SK-N-SH treated with all-trans-retinoic acid at 6 μM for 48 hours (cell line): ENCODE data around the gene MUC2.

Experiments
- ATAC-seq: fragments of 200-7000 bp; cut with Tn5 transposase; 3 replicates; pipeline ENCODE4 v1.9.1; 2020; ENCODE audit warnings: mild to moderate bottlenecking, moderate library complexity
- ARNTL ChIP-seq: fragments of 450-650 bp; formaldehyde crosslinking; IDR thresholded peaks from 2 replicates; pipeline ENCODE4 v1.5.0; 2020; ENCODE audit warnings: low read depth, mild to moderate bottlenecking, moderate library complexity, borderline replicate concordance
- BACH2 ChIP-seq: fragments of 250-450 bp; sonication (Bioruptor Pico); IDR thresholded peaks from 2 replicates; pipeline ENCODE4 v1.9.0; 2021; ENCODE audit warnings: mild to moderate bottlenecking, borderline replicate concordance
- CSDC2 ChIP-seq: fragments of 250-450 bp; sonication (Bioruptor Pico); IDR thresholded peaks from 2 replicates; pipeline ENCODE4 v1.5.0; 2020; ENCODE audit warnings: mild to moderate bottlenecking, moderate library complexity
- ESRRG ChIP-seq: fragments of 250-450 bp; sonication (Bioruptor Pico); IDR thresholded peaks from 2 replicates; pipeline ENCODE4 v1.6.1; 2021; ENCODE audit warnings: mild to moderate bottlenecking
- GLIS3 ChIP-seq: fragments of 250-450 bp; sonication (Bioruptor Pico); IDR thresholded peaks from 2 replicates; pipeline ENCODE4 v1.5.0; 2020; ENCODE audit warnings: mild to moderate bottlenecking, moderate library complexity
- OSR1 ChIP-seq: fragments of 250-450 bp; sonication (Bioruptor Pico); IDR thresholded peaks from 2 replicates; pipeline ENCODE4 v1.8.0; 2022; ENCODE audit warnings: moderate library complexity, mild to moderate bottlenecking, inconsistent platforms
- RARB ChIP-seq: fragments of 250-450 bp; sonication (Bioruptor Pico); IDR thresholded peaks from 2 replicates; pipeline ENCODE4 v1.8.0; 2021; ENCODE audit warnings: mild to moderate bottlenecking, moderate library complexity
- SNAI2 ChIP-seq: fragments of 250-450 bp; sonication (Bioruptor Pico); IDR thresholded peaks from 2 replicates; pipeline ENCODE4 v1.5.0; 2020; ENCODE audit warnings: mild to moderate bottlenecking, moderate library complexity
- TCF4 ChIP-seq: fragments of 250-450 bp; sonication (Bioruptor Pico); IDR thresholded peaks from 2 replicates; pipeline ENCODE4 v1.8.0; 2021; ENCODE audit warnings: mild to moderate bottlenecking, moderate library complexity, borderline replicate concordance
- TOX ChIP-seq: fragments of 250-450 bp; sonication (Bioruptor Pico); IDR thresholded peaks from 2 replicates; pipeline ENCODE4 v1.8.0; 2021; ENCODE audit warnings: mild to moderate bottlenecking, moderate library complexity, borderline replicate concordance
- ZFP30 ChIP-seq: fragments of 450-650 bp; formaldehyde crosslinking; IDR thresholded peaks from 2 replicates; pipeline ENCODE4 v1.5.0; 2022; ENCODE audit warnings: mild to moderate bottlenecking, moderate library complexity
- ZNF565 ChIP-seq: fragments of 450-650 bp; formaldehyde crosslinking; conservative IDR thresholded peaks from 2 replicates; pipeline ENCODE4 v1.5.0; 2020; ENCODE audit warnings: low read depth, mild to moderate bottlenecking, moderate library complexity
- ZNF70 ChIP-seq: fragments of 450-650 bp; formaldehyde crosslinking; IDR thresholded peaks from 2 replicates; pipeline ENCODE4 v1.5.0; 2020; ENCODE audit warnings: mild to moderate bottlenecking, moderate library complexity
- ZNF8 ChIP-seq: fragments of 450-650 bp; formaldehyde crosslinking; IDR thresholded peaks from 2 replicates; pipeline ENCODE4 v1.5.0; 2020; ENCODE audit warnings: mild to moderate bottlenecking, moderate library complexity
- TF ChIP-seq, protein P1 (sequence below): fragments of 250-450 bp; sonication (Bioruptor Pico); IDR thresholded peaks from 2 replicates; pipeline ENCODE4 v1.5.1; 2020; ENCODE audit warnings: low read depth, mild to moderate bottlenecking, moderate library complexity
- TF ChIP-seq, protein P2 (sequence below): fragments of 250-450 bp; sonication (Bioruptor Pico); IDR thresholded peaks from 2 replicates; pipeline ENCODE4 v1.5.1; 2021; ENCODE audit warnings: mild to moderate bottlenecking, moderate library complexity
- TF ChIP-seq, protein P3 (sequence below): fragments of 250-450 bp; sonication (Bioruptor Pico); IDR thresholded peaks from 2 replicates; pipeline ENCODE4 v1.5.0; 2020; ENCODE audit warnings: mild to moderate bottlenecking, moderate library complexity
- TF ChIP-seq, protein P4 (sequence below): fragments of 250-450 bp; sonication (Bioruptor Pico); IDR thresholded peaks from 2 replicates; pipeline ENCODE4 v1.8.0; 2020; ENCODE audit warnings: mild to moderate bottlenecking, moderate library complexity, borderline replicate concordance
- TF ChIP-seq, protein P5 (sequence below): fragments of 250-450 bp; sonication (Bioruptor Pico); IDR thresholded peaks from 2 replicates; pipeline ENCODE4 v1.8.0; 2021; ENCODE audit warnings: low read depth, mild to moderate bottlenecking, moderate library complexity, borderline replicate concordance

Gene MUC2

DNA sequence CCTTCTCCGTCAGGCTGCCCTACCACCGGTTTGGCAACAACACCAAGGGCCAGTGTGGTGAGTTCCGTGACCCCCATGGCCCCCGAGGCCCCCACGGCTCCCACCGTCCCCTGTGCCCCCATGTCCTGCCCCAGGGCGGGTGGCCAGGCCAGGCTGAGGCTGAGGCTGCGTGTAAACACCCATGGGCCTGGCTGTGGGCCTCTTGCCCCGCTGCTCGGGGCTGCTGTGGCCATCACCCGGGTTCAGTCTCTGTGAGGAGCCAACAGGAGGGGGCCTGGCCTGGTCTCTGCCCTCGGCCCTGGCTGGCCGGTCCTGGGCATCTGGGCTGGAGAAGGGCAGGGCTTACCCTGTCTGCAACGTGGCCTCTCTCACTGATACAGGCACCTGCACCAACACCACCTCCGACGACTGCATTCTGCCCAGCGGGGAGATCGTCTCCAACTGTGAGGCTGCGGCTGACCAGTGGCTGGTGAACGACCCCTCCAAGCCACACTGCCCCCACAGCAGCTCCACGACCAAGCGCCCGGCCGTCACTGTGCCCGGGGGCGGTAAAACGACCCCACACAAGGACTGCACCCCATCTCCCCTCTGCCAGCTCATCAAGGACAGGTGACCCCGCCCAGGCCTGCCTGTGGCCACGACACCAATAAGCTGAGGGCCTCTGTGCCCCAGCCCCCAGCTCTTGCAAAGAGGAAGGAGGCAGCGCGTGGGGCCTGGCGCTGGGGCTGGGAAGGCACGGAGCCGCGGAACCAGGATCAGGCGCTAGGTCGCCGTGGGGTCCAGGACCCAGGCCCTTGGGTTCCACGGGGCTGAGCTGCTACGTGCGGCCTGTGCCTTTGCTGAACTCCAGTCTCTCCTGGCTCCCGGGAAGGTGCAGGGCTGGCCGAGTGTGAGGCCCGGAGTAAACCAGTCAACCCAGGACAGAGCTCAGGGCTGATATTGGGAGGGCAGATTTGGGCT, 29.0 kb downstream of the MUC2 start (continued):
- no peak for TF ChIP-seq ARNTL (CRISPR knock-in tag)
- TF ChIP-seq ZNF8: no peak
- no peak for TF ChIP-seq GLIS3 (CRISPR knock-in tag)
- no peak for TF ChIP-seq ZFP30 (CRISPR knock-in tag)
- TF ChIP-seq, protein P1, sequence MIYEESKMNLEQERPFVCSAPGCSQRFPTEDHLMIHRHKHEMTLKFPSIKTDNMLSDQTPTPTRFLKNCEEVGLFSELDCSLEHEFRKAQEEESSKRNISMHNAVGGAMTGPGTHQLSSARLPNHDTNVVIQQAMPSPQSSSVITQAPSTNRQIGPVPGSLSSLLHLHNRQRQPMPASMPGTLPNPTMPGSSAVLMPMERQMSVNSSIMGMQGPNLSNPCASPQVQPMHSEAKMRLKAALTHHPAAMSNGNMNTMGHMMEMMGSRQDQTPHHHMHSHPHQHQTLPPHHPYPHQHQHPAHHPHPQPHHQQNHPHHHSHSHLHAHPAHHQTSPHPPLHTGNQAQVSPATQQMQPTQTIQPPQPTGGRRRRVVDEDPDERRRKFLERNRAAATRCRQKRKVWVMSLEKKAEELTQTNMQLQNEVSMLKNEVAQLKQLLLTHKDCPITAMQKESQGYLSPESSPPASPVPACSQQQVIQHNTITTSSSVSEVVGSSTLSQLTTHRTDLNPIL (CRISPR knock-in tag): no peak
- TF ChIP-seq TCF4 (CRISPR knock-in tag): no peak
- TF ChIP-seq TOX (CRISPR knock-in tag): no peak
- TF ChIP-seq SNAI2: no peak
- TF ChIP-seq CSDC2: no peak

DNA sequence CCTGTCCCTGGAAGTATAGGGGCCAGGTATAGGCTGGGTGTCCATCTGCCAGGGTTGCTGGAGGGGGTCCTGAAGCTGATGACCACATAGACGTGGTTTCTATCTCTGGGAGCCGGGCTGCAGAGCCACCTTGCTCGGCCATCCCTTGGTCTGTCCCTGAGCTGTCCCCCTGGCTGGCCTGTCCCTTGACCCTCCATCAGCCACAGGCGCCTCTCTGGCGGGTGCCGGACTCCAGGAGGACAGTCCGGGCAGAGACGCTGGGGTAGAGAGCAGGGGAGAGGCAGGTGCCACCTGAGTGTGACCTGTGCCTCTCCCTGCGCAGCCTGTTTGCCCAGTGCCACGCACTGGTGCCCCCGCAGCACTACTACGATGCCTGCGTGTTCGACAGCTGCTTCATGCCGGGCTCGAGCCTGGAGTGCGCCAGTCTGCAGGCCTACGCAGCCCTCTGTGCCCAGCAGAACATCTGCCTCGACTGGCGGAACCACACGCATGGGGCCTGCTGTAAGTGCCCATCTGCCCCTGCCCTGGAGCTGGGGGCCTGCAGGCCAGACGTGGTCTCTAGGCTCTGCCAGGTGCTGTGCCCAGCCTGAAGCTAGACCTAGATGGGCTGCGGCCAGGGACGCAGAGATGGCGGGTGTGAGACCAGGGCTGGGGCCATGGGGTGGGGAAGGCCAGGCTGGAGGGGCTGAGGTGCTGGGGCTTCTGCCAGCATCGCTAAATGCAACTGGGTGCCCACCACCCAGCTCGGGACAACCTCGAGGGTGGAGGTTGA, 29.9 kb downstream of the MUC2 start:
- TF ChIP-seq TOX (CRISPR knock-in tag) (no peak), GLIS3 (CRISPR knock-in tag) (no peak), BACH2 (CRISPR knock-in tag) (no peak), CSDC2 (no peak), SNAI2 (no peak), ZFP30 (CRISPR knock-in tag) (no peak), ZNF70 (CRISPR knock-in tag) (no peak), ZNF565 (CRISPR knock-in tag) (no peak), ESRRG (CRISPR knock-in tag) (no peak), OSR1 (CRISPR knock-in tag) (no peak), ARNTL (CRISPR knock-in tag) (no peak)
- TF ChIP-seq, protein P2, sequence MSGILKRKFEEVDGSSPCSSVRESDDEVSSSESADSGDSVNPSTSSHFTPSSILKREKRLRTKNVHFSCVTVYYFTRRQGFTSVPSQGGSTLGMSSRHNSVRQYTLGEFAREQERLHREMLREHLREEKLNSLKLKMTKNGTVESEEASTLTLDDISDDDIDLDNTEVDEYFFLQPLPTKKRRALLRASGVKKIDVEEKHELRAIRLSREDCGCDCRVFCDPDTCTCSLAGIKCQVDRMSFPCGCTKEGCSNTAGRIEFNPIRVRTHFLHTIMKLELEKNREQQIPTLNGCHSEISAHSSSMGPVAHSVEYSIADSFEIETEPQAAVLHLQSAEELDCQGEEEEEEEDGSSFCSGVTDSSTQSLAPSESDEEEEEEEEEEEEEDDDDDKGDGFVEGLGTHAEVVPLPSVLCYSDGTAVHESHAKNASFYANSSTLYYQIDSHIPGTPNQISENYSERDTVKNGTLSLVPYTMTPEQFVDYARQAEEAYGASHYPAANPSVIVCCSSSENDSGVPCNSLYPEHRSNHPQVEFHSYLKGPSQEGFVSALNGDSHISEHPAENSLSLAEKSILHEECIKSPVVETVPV: no peak
- TF ChIP-seq, protein P3, sequence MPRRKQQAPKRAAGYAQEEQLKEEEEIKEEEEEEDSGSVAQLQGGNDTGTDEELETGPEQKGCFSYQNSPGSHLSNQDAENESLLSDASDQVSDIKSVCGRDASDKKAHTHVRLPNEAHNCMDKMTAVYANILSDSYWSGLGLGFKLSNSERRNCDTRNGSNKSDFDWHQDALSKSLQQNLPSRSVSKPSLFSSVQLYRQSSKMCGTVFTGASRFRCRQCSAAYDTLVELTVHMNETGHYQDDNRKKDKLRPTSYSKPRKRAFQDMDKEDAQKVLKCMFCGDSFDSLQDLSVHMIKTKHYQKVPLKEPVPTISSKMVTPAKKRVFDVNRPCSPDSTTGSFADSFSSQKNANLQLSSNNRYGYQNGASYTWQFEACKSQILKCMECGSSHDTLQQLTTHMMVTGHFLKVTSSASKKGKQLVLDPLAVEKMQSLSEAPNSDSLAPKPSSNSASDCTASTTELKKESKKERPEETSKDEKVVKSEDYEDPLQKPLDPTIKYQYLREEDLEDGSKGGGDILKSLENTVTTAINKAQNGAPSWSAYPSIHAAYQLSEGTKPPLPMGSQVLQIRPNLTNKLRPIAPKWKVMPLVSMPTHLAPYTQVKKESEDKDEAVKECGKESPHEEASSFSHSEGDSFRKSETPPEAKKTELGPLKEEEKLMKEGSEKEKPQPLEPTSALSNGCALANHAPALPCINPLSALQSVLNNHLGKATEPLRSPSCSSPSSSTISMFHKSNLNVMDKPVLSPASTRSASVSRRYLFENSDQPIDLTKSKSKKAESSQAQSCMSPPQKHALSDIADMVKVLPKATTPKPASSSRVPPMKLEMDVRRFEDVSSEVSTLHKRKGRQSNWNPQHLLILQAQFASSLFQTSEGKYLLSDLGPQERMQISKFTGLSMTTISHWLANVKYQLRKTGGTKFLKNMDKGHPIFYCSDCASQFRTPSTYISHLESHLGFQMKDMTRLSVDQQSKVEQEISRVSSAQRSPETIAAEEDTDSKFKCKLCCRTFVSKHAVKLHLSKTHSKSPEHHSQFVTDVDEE (CRISPR knock-in tag): no peak
- TF ChIP-seq, protein P4, sequence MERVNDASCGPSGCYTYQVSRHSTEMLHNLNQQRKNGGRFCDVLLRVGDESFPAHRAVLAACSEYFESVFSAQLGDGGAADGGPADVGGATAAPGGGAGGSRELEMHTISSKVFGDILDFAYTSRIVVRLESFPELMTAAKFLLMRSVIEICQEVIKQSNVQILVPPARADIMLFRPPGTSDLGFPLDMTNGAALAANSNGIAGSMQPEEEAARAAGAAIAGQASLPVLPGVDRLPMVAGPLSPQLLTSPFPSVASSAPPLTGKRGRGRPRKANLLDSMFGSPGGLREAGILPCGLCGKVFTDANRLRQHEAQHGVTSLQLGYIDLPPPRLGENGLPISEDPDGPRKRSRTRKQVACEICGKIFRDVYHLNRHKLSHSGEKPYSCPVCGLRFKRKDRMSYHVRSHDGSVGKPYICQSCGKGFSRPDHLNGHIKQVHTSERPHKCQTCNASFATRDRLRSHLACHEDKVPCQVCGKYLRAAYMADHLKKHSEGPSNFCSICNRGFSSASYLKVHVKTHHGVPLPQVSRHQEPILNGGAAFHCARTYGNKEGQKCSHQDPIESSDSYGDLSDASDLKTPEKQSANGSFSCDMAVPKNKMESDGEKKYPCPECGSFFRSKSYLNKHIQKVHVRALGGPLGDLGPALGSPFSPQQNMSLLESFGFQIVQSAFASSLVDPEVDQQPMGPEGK: no peak
- TF ChIP-seq, protein P5, sequence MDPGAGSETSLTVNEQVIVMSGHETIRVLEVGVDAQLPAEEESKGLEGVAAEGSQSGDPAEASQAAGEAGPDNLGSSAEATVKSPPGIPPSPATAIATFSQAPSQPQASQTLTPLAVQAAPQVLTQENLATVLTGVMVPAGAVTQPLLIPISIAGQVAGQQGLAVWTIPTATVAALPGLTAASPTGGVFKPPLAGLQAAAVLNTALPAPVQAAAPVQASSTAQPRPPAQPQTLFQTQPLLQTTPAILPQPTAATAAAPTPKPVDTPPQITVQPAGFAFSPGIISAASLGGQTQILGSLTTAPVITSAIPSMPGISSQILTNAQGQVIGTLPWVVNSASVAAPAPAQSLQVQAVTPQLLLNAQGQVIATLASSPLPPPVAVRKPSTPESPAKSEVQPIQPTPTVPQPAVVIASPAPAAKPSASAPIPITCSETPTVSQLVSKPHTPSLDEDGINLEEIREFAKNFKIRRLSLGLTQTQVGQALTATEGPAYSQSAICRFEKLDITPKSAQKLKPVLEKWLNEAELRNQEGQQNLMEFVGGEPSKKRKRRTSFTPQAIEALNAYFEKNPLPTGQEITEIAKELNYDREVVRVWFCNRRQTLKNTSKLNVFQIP: no peak
- ATAC-seq: no peak

DNA sequence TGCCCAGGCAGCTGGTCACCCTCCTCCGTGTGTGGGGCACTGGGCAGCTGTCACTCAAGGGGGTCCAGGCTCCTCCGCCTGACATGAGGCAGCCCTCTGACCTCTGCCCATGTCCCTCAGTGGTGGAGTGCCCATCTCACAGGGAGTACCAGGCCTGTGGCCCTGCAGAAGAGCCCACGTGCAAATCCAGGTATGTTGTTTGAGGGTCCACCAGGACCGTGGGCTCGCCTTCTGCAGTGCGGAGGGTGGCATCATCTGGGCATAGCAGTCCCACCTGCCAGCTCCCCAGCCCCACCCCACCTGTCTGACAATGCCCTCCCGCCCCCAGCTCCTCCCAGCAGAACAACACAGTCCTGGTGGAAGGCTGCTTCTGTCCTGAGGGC, 30.5 kb downstream of the MUC2 start:
- ATAC-seq: no peak
- TF ChIP-seq, protein P5: no peak
- TF ChIP-seq SNAI2 (no peak), CSDC2 (no peak), TCF4 (CRISPR knock-in tag) (no peak), RARB (CRISPR knock-in tag) (no peak), GLIS3 (CRISPR knock-in tag) (no peak)
- TF ChIP-seq, protein P2: no peak
- TF ChIP-seq, protein P4: no peak
